Embryonic facial prominence (tissue), 1 donor: ENCODE measurements around the gene PLPP2.

Experiments
- DNase-seq: peaks from one replicate; pipeline ENCODE4 v3.0.0-alpha.2; 2016; ENCODE audit errors: extremely low spot score

PLPP2 gene

GRCh38 chr19:315811-316210 is 24.6 kb upstream of the PLPP2 start:
- DNase-seq, result no peak

- no peak for DNase-seq
Observed at GRCh38 chr19:313988-314815, 23.0 kb upstream of the PLPP2 start.

DNA sequence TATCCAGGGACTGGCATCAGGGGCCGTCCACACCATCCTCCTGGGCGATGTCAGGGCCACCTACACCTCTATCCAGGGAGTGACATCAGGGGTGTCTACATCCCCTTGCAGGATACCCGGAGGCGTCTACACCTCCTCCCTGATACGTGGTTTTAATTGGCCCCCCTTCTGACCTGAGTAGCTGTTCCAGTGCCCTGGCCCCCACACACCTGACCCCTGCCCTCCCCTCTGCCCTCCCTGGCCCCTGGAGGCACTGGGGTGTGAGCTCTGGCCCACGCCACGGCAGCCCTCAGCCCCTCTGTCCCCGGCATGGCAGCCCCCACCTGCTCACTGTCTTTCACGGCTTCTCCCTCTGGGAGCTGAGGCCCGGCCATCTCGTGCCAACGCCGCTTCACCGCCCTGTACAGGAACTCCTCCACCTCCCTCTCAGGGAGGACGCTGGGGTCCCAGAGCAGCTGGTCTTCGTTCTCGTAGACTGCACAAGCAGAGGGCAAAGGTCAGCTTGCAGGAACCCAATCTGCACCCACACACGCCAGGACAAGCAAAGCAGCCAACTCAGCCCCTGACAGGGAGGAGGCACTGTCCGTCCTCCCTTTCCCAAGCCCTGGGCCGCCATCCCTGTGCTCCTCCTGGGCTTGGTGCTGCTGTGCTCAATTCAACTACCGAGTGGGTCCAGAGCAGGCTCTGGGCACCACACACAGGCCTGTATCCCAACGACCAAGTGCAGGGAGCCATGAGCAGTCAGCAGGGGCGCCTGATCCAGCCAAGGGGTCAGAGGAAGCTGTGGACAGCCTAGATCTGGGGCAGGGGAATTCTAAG is 22.2 kb upstream of the PLPP2 start:
- no peak for DNase-seq

DNA sequence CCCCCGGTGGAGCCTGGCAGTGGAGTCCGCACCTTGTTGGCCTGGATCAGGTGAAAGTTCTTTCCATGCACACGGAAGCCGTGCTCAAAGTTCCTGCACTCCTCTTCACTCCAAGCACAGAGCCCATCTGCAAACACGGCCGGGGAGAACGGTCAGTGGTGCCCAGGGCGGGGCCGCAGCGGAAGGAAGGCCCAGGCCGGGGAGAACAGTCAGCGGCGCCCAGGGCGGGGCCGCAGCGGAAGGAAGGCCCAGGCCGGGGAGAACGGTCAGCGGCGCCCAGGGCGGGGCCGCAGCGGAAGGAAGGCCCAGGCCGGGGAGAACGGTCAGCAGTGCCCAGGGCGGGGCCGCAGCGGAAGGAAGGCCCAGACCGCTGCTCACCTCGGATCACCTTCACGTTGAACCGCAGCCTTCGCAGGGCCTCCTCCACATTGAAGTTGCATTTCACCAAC is 20.6 kb upstream of the PLPP2 start:
- DNase-seq, result no peak

GRCh38 chr19:310781-311496 is 19.7 kb upstream of the PLPP2 start:
- DNase-seq, result no peak

DNA sequence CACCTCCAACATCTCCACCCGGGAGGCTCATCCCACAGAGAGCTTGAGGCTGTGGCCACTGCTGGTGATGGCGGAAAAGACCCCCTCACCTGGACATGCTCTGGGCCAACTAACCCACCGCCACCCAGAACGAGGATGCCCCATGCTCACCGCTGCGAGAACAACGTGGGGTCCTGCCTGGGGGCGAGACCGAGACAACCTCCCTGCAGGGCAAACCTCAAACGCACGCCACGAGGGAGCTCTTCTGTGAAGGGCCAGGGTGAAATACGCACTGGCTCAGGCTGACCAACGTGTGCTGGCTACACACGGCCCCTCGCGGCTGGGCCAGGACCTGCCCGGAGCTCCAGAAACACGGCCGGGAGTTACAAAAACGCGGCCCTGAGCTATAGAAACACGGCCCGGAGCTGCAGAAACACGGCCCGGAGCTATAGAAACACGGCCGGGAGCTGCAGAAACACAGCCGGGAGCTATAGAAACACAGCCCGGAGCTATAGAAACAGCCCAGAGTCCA is 19.0 kb upstream of the PLPP2 start:
- peak; percentile 14 for DNase-seq

GRCh38 chr19:309206-309565 is 18.0 kb upstream of the PLPP2 start:
- no peak for DNase-seq

DNA sequence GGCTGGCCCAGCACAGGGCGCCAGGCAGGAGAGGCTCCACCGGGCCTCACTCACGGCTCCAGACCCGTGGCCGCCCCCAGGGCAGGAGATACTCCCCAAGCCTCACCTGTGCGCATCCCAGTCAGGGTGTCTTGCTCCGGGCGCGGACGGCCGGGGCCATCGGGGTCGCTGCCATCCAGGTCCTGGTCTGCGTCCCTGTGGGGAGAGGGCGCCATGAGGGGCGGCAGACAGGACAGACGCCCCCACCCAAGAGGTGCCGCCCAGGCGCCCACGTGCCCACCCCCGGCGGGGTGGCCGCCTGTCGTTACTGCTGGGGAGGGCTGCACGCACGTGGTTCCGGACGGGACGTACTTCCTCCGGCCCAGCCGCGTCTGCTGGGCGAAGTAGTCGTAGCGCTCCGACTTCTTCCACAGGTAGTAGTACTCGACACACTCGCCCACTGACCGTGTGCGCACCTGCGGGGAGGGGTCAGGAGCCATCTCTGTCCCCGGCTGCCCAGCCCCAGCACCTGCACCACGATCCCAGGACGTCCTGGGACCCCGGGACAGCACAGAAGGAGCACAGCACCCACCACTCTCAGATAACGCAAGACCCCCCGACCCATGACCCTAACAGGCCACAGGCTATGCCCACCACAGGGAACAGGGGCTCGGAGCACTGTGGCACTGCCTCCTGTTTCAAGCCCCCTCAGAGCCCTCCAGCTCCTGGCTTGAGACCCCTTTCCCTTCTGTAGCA is 17.4 kb upstream of the PLPP2 start:
- DNase-seq, result no peak

- DNase-seq, result no peak
Observed at GRCh38 chr19:307793-308420, 16.7 kb upstream of the PLPP2 start.

GRCh38 chr19:307111-307531 is 15.9 kb upstream of the PLPP2 start:
- DNase-seq, result no peak

- DNase-seq, result no peak
Observed at GRCh38 chr19:306151-306900, 15.1 kb upstream of the PLPP2 start.

DNA sequence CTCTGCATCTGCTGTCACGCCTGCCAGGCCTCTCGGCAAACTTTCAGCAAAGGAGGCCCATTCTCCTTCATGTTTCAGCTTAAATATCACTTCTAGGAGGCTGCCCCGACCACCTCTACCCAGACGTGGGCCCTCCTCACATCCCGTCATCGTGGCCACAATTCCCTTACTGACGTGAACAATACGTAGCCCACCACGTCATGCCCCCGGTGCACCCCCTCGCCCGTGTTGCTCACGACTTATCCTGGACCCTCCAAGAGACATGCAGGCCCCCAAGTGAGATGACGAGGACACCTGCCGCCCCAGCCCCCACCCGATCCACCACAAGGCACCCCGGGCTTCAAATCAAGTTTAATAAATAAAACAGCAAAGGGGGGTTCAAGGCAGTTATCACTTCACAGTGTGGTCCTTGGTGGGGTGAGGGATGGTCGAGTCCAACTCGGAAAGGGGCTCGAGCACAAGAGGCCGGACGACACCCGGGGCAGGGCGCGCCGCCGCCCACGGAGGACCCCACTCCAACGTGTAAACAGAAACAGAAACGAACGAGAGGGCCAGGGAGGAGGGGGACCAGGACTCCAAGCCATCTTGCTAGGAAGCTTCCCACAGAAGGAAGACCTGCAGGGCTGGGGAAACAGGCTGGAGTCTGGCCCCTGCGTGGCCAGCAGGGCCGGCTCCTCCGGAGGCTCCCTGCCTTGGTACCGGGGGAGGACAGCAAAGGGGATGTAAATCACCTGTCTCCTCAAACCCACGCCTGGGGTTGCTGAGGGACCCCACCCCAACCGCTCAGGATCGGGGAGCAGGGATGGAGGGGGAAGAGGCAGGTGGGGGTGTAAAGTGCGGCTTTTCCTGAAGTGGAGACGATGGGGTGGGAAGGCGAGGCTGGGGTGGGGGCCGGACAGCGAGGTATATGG is 14.3 kb upstream of the PLPP2 start:
- DNase-seq, result no peak

DNA sequence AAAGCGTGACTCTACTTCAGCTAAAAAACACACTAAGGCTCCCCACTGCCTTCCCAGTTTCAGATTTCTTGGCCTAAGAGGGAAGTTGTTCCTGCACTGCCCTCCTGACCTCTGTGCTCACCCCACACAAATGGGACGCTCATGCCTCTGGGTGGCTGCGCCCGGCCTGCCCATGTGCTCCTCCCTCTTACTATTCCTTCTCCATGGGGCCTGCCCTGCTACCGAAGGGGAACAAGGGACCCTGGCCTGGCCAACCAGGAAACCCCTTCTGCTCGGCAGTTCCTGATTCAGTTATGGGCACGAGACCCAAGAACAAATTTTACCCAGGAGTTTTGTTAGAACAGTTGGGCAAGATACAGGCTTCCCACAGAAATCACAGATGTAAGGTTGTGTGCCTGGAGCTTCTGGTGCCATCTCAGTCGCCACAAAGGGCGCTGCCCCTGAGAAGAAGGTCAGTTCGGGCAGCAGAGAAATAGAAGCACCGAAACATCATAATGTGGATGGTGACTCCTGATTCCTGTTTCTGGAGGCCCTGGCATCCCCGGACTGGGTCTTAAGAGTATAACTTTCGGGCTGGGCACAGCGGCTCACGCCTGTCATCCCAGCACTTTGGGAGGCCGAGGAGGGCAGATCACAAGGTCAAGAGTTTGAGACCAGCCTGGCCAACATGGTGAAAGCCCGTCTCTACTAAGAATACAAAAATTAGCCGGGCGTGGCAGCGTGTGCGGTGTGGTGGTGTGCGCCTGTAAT is 5.4 kb upstream of the PLPP2 start:
- no peak for DNase-seq

DNA sequence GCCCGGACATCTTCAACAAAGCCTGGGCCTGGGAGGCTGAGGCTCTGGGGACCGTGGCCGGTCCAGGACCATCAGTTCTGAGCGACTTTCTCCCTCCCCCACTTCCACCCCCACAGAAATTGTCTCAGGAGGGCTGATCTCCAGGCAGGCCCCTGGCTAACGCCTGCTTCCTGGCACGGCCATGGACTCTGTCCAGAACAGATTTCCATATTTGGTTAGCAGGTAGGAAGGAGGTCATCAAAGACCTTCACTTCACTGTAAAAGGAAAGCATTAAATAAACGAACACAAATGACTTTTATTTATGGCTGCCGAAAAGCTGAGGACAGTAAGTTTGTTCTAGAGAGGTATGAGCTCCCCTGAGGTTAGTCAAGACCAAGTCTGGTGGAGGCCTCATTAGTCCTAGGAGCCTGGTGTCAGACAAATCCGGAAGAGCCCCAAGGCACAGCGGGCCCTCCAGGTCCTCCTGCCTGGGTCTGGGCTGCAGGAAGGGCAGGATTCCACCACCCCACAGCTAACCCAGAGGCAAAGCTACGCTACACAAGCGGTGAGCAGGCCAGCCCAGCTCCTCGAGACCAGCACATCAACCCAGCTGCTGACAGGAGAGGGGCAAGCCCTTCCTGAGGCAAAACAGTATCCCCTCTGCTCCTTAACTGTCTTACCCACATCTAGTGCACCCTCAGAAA is 4.6 kb upstream of the PLPP2 start:
- no peak for DNase-seq

GRCh38 chr19:294946-295686 is 3.9 kb upstream of the PLPP2 start:
- DNase-seq, result no peak

- DNase-seq, result no peak
Observed at GRCh38 chr19:294341-294945, 3.2 kb upstream of the PLPP2 start.
